Omental fat pad (tissue), 4 donors: ENCODE measurements around the gene RAB1A. TPM values are rescaled to one million over a fixed set of nuclear protein-coding genes. Genes with fewer than 3 reads are reported as not detected.
A peak's percentile ranks its signal among the peaks of the same experiment; 100 is the strongest.
"Not testable (repeated sequence)": the region's sequence is repeated elsewhere in the genome, so short reads cannot be mapped to it uniquely, and the experiment has no call there.

Experiments
- ATAC-seq: fragments of 150-250 bp; one replicate; pipeline ENCODE4 v1.9.1; 2016; ENCODE audit warnings: mild to moderate bottlenecking, moderate library complexity; ENCODE audit not compliant: low FRiP score
- DNase-seq: peaks from one replicate; pipeline ENCODE4 v3.0.0-alpha.2; 2019; ENCODE audit warnings: low spot score
- CTCF ChIP-seq, 3 donors: fragments of 450-650 bp; IDR thresholded peaks; one replicate each; pipeline ENCODE4 v1.5.1; 2016 to 2017; ENCODE audit warnings: antibody characterized with exemption in 3 of 3, mild to moderate bottlenecking in 3 of 3, moderate library complexity in 2 of 3
- total RNA-seq, 4 donors: library from RNA; depleted of rRNA; stranded (reverse); fragments of >200 nt; gene quantifications; one replicate each; pipeline ENCODE4 v1.1.0, GENCODE V29; 2016

Gene RAB1A
- total RNA-seq, result 100 to 1,000 TPM; 100 to 177 (median 113) TPM

- TF ChIP-seq CTCF (IDR thresholded peaks at IDR 0.05), result no peak
- DNase-seq (peak; percentile 91), ATAC-seq (peak; percentile 95)
Observed at GRCh38 chr2:65129826-65130663, at the start of gene RAB1A. TSS of gene RAB1A (minus strand) at chr2:65130106. CDS start at chr2:65129915, 191 bp downstream.

GRCh38 chr2:65177751-65178442, 48.0 kb upstream of the RAB1A start:
- no peak for DNase-seq
- no peak for ATAC-seq
- TF ChIP-seq CTCF (IDR thresholded peaks at IDR 0.05), result no peak

GRCh38 chr2:65175894-65176530, 46.1 kb upstream of the RAB1A start:
- DNase-seq (no peak), ATAC-seq (no peak)
- TF ChIP-seq CTCF (IDR thresholded peaks at IDR 0.05), result no peak

- DNase-seq, ATAC-seq: not testable (repeated sequence)
Observed at GRCh38 chr2:65174031-65174430, 44.1 kb upstream of the RAB1A start.

- TF ChIP-seq CTCF (IDR thresholded peaks at IDR 0.05), result no peak
- DNase-seq (no peak), ATAC-seq (no peak)
Observed at GRCh38 chr2:65172994-65173790, 43.3 kb upstream of the RAB1A start.

GRCh38 chr2:65170611-65171477, 40.9 kb upstream of the RAB1A start:
- ATAC-seq, result not testable (repeated sequence)

GRCh38 chr2:65169760-65170136, 39.8 kb upstream of the RAB1A start:
- DNase-seq (no peak), ATAC-seq (no peak)
- TF ChIP-seq CTCF (IDR thresholded peaks at IDR 0.05), result no peak

More at GRCh38 chr2:65170611-65171477, 40.9 kb upstream of the RAB1A start:
- DNase-seq, result not testable (repeated sequence)
